ENCODE results near the gene PSEN2.
A peak's percentile ranks its signal among the peaks of the same experiment; 100 is the strongest.

Gene PSEN2

DNA sequence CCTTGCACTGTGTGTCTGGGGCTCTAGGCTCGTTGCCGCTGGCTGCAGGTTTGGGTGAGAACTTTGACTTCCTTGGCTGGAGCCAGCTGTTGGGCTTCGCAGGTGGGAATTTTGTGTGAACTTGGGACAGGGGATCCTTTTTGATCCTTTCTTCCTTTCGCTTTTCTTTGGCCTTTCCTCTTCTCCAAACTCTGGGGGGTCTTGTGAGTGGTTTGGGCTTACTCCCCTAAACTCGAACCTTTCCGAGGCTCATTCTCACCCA lies 70.3 kb downstream of the PSEN2 start:
- no peaks in the 10 kb centered on the region for H3K36me3 ChIP-seq (ENCODE audit: control insufficient read depth, insufficient read depth, low read length)
- no peaks in the 10 kb centered on the region for H3K27me3 ChIP-seq (replicated peaks; ENCODE audit: control insufficient read depth, insufficient read depth, low read length)
- peak overlapping the region; percentile 74 for H3K4me3 ChIP-seq (replicated peaks; ENCODE audit: low read depth, low read length)
- TF ChIP-seq, protein P1, sequence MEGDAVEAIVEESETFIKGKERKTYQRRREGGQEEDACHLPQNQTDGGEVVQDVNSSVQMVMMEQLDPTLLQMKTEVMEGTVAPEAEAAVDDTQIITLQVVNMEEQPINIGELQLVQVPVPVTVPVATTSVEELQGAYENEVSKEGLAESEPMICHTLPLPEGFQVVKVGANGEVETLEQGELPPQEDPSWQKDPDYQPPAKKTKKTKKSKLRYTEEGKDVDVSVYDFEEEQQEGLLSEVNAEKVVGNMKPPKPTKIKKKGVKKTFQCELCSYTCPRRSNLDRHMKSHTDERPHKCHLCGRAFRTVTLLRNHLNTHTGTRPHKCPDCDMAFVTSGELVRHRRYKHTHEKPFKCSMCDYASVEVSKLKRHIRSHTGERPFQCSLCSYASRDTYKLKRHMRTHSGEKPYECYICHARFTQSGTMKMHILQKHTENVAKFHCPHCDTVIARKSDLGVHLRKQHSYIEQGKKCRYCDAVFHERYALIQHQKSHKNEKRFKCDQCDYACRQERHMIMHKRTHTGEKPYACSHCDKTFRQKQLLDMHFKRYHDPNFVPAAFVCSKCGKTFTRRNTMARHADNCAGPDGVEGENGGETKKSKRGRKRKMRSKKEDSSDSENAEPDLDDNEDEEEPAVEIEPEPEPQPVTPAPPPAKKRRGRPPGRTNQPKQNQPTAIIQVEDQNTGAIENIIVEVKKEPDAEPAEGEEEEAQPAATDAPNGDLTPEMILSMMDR (IDR thresholded peaks at IDR 0.05; ENCODE audit: insufficient read depth, low read length, poor library complexity, severe bottlenecking) = no peak
- DNase-seq (ENCODE audit: extremely low read depth, insufficient read length) = no peak

DNA sequence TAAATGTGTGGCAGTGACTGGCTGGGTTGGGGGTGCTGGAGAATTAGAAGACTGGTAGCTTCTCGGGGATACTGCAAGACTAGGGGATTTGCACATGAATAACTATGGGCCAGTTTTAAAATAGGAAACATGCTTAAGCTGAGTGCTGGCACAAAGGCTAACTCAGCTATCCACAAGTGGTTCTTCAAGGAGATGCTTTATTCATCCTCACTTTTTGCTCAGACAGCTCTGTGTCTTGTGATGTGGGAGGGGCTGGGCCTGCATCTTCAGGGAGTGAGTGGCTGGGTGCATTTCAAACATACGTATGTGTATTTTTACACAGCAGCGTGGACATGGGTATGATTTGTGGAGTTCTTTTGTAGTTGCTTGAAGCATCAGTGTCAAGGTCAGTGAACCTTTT lies 72.0 kb downstream of the PSEN2 start:
- no peak for DNase-seq (ENCODE audit: extremely low read depth, insufficient read length)
- TF ChIP-seq, protein P1 (IDR thresholded peaks at IDR 0.05; ENCODE audit: insufficient read depth, low read length, poor library complexity, severe bottlenecking) = no peak
- no peaks in the 10 kb centered on the region for H3K27me3 ChIP-seq (replicated peaks; ENCODE audit: control insufficient read depth, insufficient read depth, low read length)
- H3K36me3 ChIP-seq (ENCODE audit: control insufficient read depth, insufficient read depth, low read length) = no peaks in the 10 kb centered on the region
- H3K4me3 ChIP-seq (replicated peaks; ENCODE audit: low read depth, low read length) = no peak overlapping the region

DNA sequence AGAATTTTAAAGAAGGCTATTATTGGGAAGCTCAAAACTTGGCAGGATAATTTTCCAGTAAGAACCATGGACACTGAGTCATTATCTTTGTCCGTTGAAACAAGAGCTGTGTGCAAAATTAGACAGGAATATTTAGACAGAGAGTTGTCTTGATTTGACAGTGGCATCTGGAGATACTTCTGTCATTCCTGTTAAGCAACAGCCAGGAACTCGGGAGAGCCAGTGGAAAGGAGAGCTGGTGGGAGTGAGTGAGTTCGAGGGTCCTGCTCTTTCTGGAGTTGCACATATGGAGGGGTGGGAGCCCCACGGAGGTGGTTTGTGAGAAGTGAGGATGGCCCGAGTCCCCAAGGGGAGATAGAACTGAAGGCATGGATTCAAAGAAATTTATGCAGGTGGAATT lies 72.7 kb downstream of the PSEN2 start:
- Histone ChIP-seq H3K36me3 (ENCODE audit: control insufficient read depth, insufficient read depth, low read length) (no peaks in the 10 kb centered on the region), H3K4me3 (replicated peaks; ENCODE audit: low read depth, low read length) (no peak overlapping the region), H3K27me3 (replicated peaks; ENCODE audit: control insufficient read depth, insufficient read depth, low read length) (no peaks in the 10 kb centered on the region)
- no peak for DNase-seq (ENCODE audit: extremely low read depth, insufficient read length)
- TF ChIP-seq, protein P1 (IDR thresholded peaks at IDR 0.05; ENCODE audit: insufficient read depth, low read length, poor library complexity, severe bottlenecking) = no peak

DNA sequence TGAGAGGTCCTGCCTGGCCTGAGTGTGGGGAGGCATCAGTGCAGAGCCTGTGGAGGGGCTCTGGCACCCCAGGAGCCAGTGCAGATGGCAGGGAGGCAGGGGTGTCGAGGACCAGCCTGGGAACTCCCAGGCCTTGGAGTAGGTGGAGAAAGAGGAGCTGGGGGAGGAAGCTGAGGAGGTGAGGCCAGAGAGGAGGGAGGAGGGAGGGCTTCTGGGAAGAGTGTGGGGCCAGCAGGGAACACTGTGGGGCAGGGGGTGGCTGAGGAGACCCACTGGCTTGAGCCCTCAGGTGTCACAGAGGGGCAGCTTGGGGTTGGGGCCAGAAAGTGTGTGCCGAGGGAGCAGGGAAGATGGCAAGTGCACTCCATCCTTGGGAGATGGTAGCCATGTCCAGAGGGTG lies 73.5 kb downstream of the PSEN2 start:
- H3K27me3 ChIP-seq (replicated peaks; ENCODE audit: control insufficient read depth, insufficient read depth, low read length) = no peaks in the 10 kb centered on the region
- no peaks in the 10 kb centered on the region for H3K36me3 ChIP-seq (ENCODE audit: control insufficient read depth, insufficient read depth, low read length)
- no peak overlapping the region for H3K4me3 ChIP-seq (replicated peaks; ENCODE audit: low read depth, low read length)
- TF ChIP-seq, protein P1 (IDR thresholded peaks at IDR 0.05; ENCODE audit: insufficient read depth, low read length, poor library complexity, severe bottlenecking) = no peak
- DNase-seq (ENCODE audit: extremely low read depth, insufficient read length) = no peak

DNA sequence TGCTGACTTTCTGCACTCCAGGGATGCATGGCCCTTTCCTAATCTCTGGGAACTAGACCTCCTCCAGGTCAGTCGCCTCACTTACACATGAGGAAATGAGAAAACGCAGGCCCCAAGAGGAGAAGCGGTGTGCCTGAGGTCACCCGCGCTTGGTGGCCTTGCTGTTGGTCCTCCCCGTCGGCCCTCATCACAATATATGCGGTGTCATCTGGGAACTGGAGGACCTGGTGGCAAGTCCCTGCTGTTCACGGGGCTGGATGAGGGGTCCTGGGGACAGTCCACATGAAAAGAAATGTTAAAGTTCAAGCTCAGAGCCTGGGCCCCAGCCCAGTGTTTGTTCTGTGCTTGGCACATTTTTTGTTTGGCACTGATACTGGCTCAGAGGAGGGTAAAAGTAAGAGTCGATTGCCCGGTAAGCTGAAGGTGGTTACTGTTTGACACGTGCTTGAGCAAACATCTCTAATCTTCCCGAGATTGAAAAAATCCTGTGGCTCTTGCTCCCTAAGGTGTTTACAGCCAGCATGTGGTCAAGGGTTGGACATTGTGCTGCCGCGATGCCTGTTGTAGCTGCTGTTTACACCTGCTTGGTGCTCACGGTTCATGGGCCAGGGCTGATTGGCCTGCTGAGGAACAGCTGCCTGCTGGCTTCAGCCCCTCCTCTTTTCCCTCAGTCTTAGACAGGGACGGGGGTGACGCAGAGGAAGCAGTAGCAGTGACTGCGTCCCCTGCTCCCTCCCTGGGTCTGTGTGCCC lies 74.9 kb downstream of the PSEN2 start:
- no peak for DNase-seq (ENCODE audit: extremely low read depth, insufficient read length)
- TF ChIP-seq, protein P1 (IDR thresholded peaks at IDR 0.05; ENCODE audit: insufficient read depth, low read length, poor library complexity, severe bottlenecking) = no peak
- no peaks in the 10 kb centered on the region for H3K36me3 ChIP-seq (ENCODE audit: control insufficient read depth, insufficient read depth, low read length)
- no peaks in the 10 kb centered on the region for H3K27me3 ChIP-seq (replicated peaks; ENCODE audit: control insufficient read depth, insufficient read depth, low read length)
- no peak overlapping the region for H3K4me3 ChIP-seq (replicated peaks; ENCODE audit: low read depth, low read length)
